Adrenal gland (tissue), 5 donors: ENCODE measurements around the gene RICTOR.

Experiments used
- POLR2A ChIP-seq, 2 donors: fragments of 450-650 bp; IDR thresholded peaks; one replicate each; pipeline ENCODE4 v1.6.1; 2017; ENCODE audit warnings: antibody characterized with exemption in 2 of 2, mild to moderate bottlenecking in 2 of 2, moderate library complexity in 1 of 2
- TF ChIP-seq, protein P1 (sequence below), 6 experiments: fragments of 450-650 bp in 4 of 6; fragments of 200-600 bp in 2 of 6; sonication (generic) in 1 of 6; IDR thresholded peaks; 1 replicate in 5 of 6; 2 replicates in 1 of 6; pipeline versions ENCODE4 v1.5.1 to v1.8.0; 2016 to 2021; ENCODE audit warnings: antibody characterized with exemption in 6 of 6, mild to moderate bottlenecking in 2 of 6, moderate library complexity in 1 of 6
- donor health status: DM: no; HTN: no; CAD: no.

DNA sequence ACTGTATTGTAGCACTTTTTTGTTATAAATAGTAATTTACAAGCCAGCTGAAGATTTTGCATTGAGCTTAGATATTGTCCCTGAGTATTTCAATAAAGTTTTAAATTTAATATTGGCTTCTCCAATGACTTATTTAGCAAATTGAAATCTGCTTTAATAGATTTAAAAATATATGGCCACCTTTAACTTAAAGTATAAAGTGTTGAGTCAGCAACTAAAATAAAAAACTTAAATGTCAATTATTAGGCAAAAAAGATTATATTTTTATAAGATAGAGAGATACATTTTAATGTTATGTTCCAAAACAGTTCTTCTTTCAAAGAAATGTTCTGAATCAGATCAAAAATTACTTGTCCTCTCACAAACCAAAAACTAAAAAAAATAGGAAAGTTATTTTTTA lies 167.7 kb downstream of the RICTOR start:
- no peak for TF ChIP-seq POLR2A (IDR thresholded peaks at IDR 0.05)
- TF ChIP-seq, protein P1, sequence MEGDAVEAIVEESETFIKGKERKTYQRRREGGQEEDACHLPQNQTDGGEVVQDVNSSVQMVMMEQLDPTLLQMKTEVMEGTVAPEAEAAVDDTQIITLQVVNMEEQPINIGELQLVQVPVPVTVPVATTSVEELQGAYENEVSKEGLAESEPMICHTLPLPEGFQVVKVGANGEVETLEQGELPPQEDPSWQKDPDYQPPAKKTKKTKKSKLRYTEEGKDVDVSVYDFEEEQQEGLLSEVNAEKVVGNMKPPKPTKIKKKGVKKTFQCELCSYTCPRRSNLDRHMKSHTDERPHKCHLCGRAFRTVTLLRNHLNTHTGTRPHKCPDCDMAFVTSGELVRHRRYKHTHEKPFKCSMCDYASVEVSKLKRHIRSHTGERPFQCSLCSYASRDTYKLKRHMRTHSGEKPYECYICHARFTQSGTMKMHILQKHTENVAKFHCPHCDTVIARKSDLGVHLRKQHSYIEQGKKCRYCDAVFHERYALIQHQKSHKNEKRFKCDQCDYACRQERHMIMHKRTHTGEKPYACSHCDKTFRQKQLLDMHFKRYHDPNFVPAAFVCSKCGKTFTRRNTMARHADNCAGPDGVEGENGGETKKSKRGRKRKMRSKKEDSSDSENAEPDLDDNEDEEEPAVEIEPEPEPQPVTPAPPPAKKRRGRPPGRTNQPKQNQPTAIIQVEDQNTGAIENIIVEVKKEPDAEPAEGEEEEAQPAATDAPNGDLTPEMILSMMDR (IDR thresholded peaks at IDR 0.05): no peak
